HepG2 (cell line): Measurements from ENCODE around the gene AMZ1. TPM values are rescaled to one million over a fixed set of nuclear protein-coding genes. Genes with fewer than 3 reads are reported as not detected.

ENCODE experiments used
- ATAC-seq: fragments of 200-7000 bp; cut with Tn5 transposase; 3 replicates; pipeline ENCODE4 v1.9.1; 2020; ENCODE audit warnings: mild to moderate bottlenecking, moderate library complexity
- BruUV-seq: library from RNA; stranded (reverse); fragments of 400-500 nt; replicated peaks from 2 replicates; lab custom pipeline; 2021; lab: Mats Ljungman, UMichigan
- CTCF ChIA-PET: fragments of 300-600 bp; formaldehyde crosslinking; extraction: SDS; loops from one replicate; lab custom pipeline; 2021; ENCODE audit warnings: low total read pairs, inconsistent platforms, low intra/inter-chr PET ratio; lab: Yijun Ruan, JAX
- POLR2A ChIA-PET: fragments of 350-600 bp; sonication (Branson Sonifier 250); formaldehyde crosslinking; loops from one replicate; lab custom pipeline; 2020; ENCODE audit warnings: antibody characterized with exemption, inconsistent platforms; lab: Yijun Ruan, JAX
- DNase-seq: peaks from one replicate; pipeline ENCODE4 v3.0.0-alpha.2; 2015; ENCODE audit warnings: low spot score
- FAIRE-seq: peaks from 3 replicates; lab custom pipeline; 2011; peaks lifted over from hg19 to GRCh38; lab: Jason Lieb, UNC
- H2AFZ ChIP-seq: one replicate; pipeline ENCODE4 v1.6.1; 2011; ENCODE audit warnings: low read length, inconsistent platforms
- H3K27ac ChIP-seq: fragments of 300-600 bp; 3 replicates; pipeline ENCODE4 v1.8.0; 2011; ENCODE audit warnings: mixed run types, mild to moderate bottlenecking, mixed read lengths, low read length, inconsistent platforms; ENCODE audit not compliant: insufficient read depth; ENCODE audit errors: extremely low read length
- H3K27me3 ChIP-seq, 2 experiments: fragments of 200-600 bp in 1 of 2; 2 replicates in 1 of 2; 3 replicates in 1 of 2; pipeline versions ENCODE4 v1.6.0 to v1.8.0; 2011; ENCODE audit warnings: low read length in 2 of 2, mild to moderate bottlenecking in 2 of 2, moderate library complexity in 2 of 2, inconsistent platforms in 1 of 2; ENCODE audit not compliant: insufficient read depth in 2 of 2, control insufficient read depth in 1 of 2
- H3K36me3 ChIP-seq, 2 experiments: fragments of 200-600 bp in 1 of 2; replicated peaks in 1 of 2; 2 replicates in 1 of 2; 3 replicates in 1 of 2; pipeline versions ENCODE4 v1.5.1 to v1.8.0; 2011; ENCODE audit warnings: low read length in 2 of 2, inconsistent platforms in 1 of 2; ENCODE audit not compliant: insufficient read depth in 2 of 2, control insufficient read depth in 1 of 2
- H3K4me1 ChIP-seq: 2 replicates; pipeline ENCODE4 v1.5.1; 2012; ENCODE audit warnings: low read length, inconsistent platforms; ENCODE audit not compliant: insufficient read depth
- H3K4me2 ChIP-seq: 2 replicates; pipeline ENCODE4 v1.6.0; 2011; ENCODE audit warnings: low read depth, low read length, inconsistent platforms
- H3K4me3 ChIP-seq, 3 experiments: fragments of 200-600 bp in 1 of 3; sonication (generic), shearing (Covaris generic) in 1 of 3; replicated peaks in 1 of 3; 2 replicates each; pipeline ENCODE4 v1.5.1; 2011 to 2016; ENCODE audit warnings: low read length in 3 of 3, inconsistent platforms in 2 of 3, low read depth in 2 of 3, mild to moderate bottlenecking in 2 of 3, control low read depth in 1 of 3, mixed read lengths in 1 of 3; ENCODE audit not compliant: insufficient read depth in 1 of 3
- H3K79me2 ChIP-seq: one replicate; pipeline ENCODE4 v1.6.1; 2011; ENCODE audit warnings: low read length, inconsistent platforms; ENCODE audit not compliant: insufficient read depth
- H3K9ac ChIP-seq: 2 replicates; pipeline ENCODE4 v1.6.0; 2011; ENCODE audit warnings: mild to moderate bottlenecking, low read depth, low read length, inconsistent platforms; ENCODE audit not compliant: insufficient read depth
- H3K9me3 ChIP-seq: 2 replicates; pipeline ENCODE4 v1.5.1; 2012; ENCODE audit warnings: mild to moderate bottlenecking, low read length
- H4K20me1 ChIP-seq: 2 replicates; pipeline ENCODE4 v1.6.0; 2011; ENCODE audit warnings: inconsistent platforms, mild to moderate bottlenecking, low read length, moderate library complexity; ENCODE audit not compliant: insufficient read depth
- HDAC6 ChIP-seq: fragments of 200-600 bp; sonication (generic); IDR thresholded peaks from 2 replicates; pipeline ENCODE4 v1.7.0; 2017; ENCODE audit warnings: mild to moderate bottlenecking, antibody characterized with exemption, low read length, low read depth
- HOXA7 ChIP-seq: sonication (generic); formaldehyde crosslinking; IDR thresholded peaks from 2 replicates; pipeline ENCODE4 v1.8.1; 2022; ENCODE audit warnings: mild to moderate bottlenecking, missing genetic modification reagents, moderate library complexity
- IKZF4 ChIP-seq: sonication (generic); formaldehyde crosslinking; IDR thresholded peaks from 2 replicates; pipeline ENCODE4 v1.5.1; 2020; ENCODE audit warnings: borderline replicate concordance, mild to moderate bottlenecking, low read depth, missing genetic modification reagents; ENCODE audit errors: not compliant biosample characterization
- KMT2B ChIP-seq: IDR thresholded peaks from 2 replicates; pipeline ENCODE4 v1.6.1; 2016; ENCODE audit warnings: missing genetic modification reagents, missing compliant biosample characterization
- NKX3-1 ChIP-seq: sonication (generic); formaldehyde crosslinking; IDR thresholded peaks from 2 replicates; pipeline ENCODE4 v1.5.0; 2020; ENCODE audit warnings: missing genetic modification reagents
- SRSF9 ChIP-seq: fragments of 200-400 bp; formaldehyde crosslinking; IDR thresholded peaks from 2 replicates; pipeline ENCODE4 v1.6.1; 2018; ENCODE audit warnings: borderline replicate concordance, mild to moderate bottlenecking, low read depth, low read length; ENCODE audit not compliant: insufficient read depth, poor library complexity, severe bottlenecking
- TEAD2 ChIP-seq: sonication (generic); formaldehyde crosslinking; IDR thresholded peaks from 2 replicates; pipeline ENCODE4 v1.9.0; 2021; ENCODE audit warnings: missing genetic modification reagents
- XBP1 ChIP-seq: sonication (generic); formaldehyde crosslinking; IDR thresholded peaks from 2 replicates; pipeline ENCODE4 v1.5.0; 2020; ENCODE audit warnings: missing genetic modification reagents
- ZNF138 ChIP-seq: sonication (generic); formaldehyde crosslinking; IDR thresholded peaks from 2 replicates; pipeline ENCODE4 v1.5.0; 2020; ENCODE audit warnings: mild to moderate bottlenecking, low read depth, missing genetic modification reagents
- ZNF253 ChIP-seq: sonication (generic); formaldehyde crosslinking; IDR thresholded peaks from 2 replicates; pipeline ENCODE4 v1.8.0; 2022; ENCODE audit warnings: mild to moderate bottlenecking, missing genetic modification reagents, borderline replicate concordance
- ZNF547 ChIP-seq: sonication (generic); formaldehyde crosslinking; IDR thresholded peaks from 2 replicates; pipeline ENCODE4 v1.5.1; 2020; ENCODE audit warnings: mild to moderate bottlenecking, missing genetic modification reagents
- ZNF570 ChIP-seq: sonication (generic); formaldehyde crosslinking; IDR thresholded peaks from 2 replicates; pipeline ENCODE4 v1.4.0; 2020; ENCODE audit warnings: mild to moderate bottlenecking, missing genetic modification reagents, borderline replicate concordance
- WGBS: methylation state at CpG from one replicate; pipeline ENCODE4 v1.1.6; 2017; ENCODE audit warnings: low lambda C conversion rate; 5-methylcytosine and 5-hydroxymethylcytosine counted together
- in situ Hi-C: cut with HindIII; loops from 2 replicates; pipeline ENCODE4 v1.10.0; 2017; ENCODE audit warnings: low pct_unique_long_range_greater_than_20kb; ENCODE audit not compliant: extremely low pct_ligation_motif_present
- intact Hi-C: fragments of 100-400 bp; cut with micrococcal nuclease; formaldehyde crosslinking; loops from one replicate; pipeline ENCODE4 v1.10.0; 2022; ENCODE audit not compliant: unreplicated experiment
- polyA plus RNA-seq, 8 experiments: library from polyadenylated mRNA; depleted of rRNA in 3 of 8; stranded (reverse) in 7 of 8; unstranded in 1 of 8; fragments of >200 nt; fragmentation: Illumina TruSeq in 4 of 8; extraction: Trizol in 4 of 8; gene quantifications; 2 replicates each; pipeline versions ENCODE4 v1.2.1 to v1.2.3, GENCODE V29; 2011 to 2016; ENCODE audit warnings: low read depth in 4 of 8, missing spikeins in 1 of 8, mixed read lengths in 1 of 8; ENCODE audit not compliant: insufficient read depth in 1 of 8
- total RNA-seq, 5 experiments: library from RNA; depleted of rRNA; stranded (reverse); fragments of >200 nt; fragmentation: Illumina TruSeq; extraction: Trizol; gene quantifications; 2 replicates each; pipeline ENCODE4 v1.2.3, GENCODE V29; 2016; ENCODE audit warnings: low read depth in 1 of 5
- TF ChIP-seq, protein P1 (sequence below): sonication (generic); formaldehyde crosslinking; IDR thresholded peaks from 2 replicates; pipeline ENCODE4 v1.5.1; 2020; ENCODE audit warnings: missing genetic modification reagents, mild to moderate bottlenecking, borderline replicate concordance
- TF ChIP-seq, protein P2 (sequence below): sonication (generic); formaldehyde crosslinking; IDR thresholded peaks from 2 replicates; pipeline ENCODE4 v1.4.0; 2020; ENCODE audit warnings: low read depth, missing genetic modification reagents
- TF ChIP-seq, protein P3 (sequence below): sonication (generic); formaldehyde crosslinking; IDR thresholded peaks from 2 replicates; pipeline ENCODE4 v1.5.0; 2020; ENCODE audit warnings: mild to moderate bottlenecking, missing genetic modification reagents

AMZ1 gene
- total and polyA plus RNA-seq, 2 of the 13 experiments (the other 11 are each of a cell fraction or from before 2014, with no cell fraction given), result 0.03 TPM; not detected in 1

DNA sequence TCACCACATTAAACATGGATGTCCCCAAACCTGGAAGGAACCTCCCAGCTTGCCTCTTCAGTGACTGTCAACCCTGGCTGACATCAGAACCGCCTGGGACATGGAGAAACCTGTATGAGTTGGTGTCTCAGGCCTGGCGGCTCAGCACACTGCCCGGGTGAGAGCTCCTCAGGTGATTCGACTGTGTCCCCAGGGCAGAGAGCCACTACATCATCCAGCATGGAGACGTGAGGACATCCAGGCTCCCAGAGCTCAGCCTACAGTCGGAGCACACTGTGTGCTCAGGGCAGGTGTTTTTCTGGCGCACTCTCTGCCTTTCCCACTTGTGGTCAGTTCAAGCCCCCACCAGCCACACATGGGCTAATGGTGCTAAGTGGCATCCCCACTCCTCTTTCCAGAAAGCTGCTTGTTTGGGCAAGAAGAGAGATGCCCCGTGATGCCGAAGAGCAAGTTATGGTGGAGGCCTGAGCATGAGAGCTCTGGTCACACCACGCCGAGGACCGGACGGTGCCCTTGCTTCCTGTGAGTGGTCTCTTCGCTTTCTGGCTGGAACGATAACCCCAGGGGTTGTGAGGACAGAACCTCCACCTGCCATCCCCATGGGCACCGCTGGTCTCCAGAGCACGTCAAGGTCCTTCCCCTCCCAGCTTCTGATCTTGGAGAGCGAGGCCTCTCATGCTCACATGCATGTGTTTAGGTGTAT is 38.5 kb downstream of the AMZ1 start:
- ChIA-PET POLR2A (no interaction called here), CTCF (no interaction called here)
- Histone ChIP-seq H3K4me2 (no peak overlapping the region), H3K4me3 (no peak overlapping the region), H4K20me1 (no peaks in the 10 kb centered on the region), H3K27ac (no peak overlapping the region), H2AFZ (no peak overlapping the region), H3K4me1 (no peaks in the 10 kb centered on the region), H3K9ac (no peak overlapping the region), H3K79me2 (no peaks in the 10 kb centered on the region), H3K36me3 (peaks cover 19 to 44% of the 10 kb centered on the region in 2 experiments; a peak in 4 of 5 replicates), H3K9me3 (no peaks in the 10 kb centered on the region), H3K27me3 (no peaks in the 10 kb centered on the region)
- 80% methylated on average over 5 of the region's 18 CpGs for WGBS
- DNase-seq (no peak), FAIRE-seq (no peak), ATAC-seq (no peak)
- in situ Hi-C loops, result no loop called here
- BruUV-seq, result no TSS peak
- intact Hi-C loops, result no loop called here
- TF ChIP-seq ZNF547 (CRISPR knock-in tag), result no peak
- TF ChIP-seq KMT2B, result no peak
- TF ChIP-seq HOXA7 (CRISPR knock-in tag), result no peak
- no peak for TF ChIP-seq TEAD2 (CRISPR knock-in tag)
- no peak for TF ChIP-seq SRSF9
- TF ChIP-seq, protein P1, sequence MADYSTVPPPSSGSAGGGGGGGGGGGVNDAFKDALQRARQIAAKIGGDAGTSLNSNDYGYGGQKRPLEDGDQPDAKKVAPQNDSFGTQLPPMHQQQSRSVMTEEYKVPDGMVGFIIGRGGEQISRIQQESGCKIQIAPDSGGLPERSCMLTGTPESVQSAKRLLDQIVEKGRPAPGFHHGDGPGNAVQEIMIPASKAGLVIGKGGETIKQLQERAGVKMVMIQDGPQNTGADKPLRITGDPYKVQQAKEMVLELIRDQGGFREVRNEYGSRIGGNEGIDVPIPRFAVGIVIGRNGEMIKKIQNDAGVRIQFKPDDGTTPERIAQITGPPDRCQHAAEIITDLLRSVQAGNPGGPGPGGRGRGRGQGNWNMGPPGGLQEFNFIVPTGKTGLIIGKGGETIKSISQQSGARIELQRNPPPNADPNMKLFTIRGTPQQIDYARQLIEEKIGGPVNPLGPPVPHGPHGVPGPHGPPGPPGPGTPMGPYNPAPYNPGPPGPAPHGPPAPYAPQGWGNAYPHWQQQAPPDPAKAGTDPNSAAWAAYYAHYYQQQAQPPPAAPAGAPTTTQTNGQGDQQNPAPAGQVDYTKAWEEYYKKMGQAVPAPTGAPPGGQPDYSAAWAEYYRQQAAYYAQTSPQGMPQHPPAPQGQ, result no peak
- TF ChIP-seq, protein P2, sequence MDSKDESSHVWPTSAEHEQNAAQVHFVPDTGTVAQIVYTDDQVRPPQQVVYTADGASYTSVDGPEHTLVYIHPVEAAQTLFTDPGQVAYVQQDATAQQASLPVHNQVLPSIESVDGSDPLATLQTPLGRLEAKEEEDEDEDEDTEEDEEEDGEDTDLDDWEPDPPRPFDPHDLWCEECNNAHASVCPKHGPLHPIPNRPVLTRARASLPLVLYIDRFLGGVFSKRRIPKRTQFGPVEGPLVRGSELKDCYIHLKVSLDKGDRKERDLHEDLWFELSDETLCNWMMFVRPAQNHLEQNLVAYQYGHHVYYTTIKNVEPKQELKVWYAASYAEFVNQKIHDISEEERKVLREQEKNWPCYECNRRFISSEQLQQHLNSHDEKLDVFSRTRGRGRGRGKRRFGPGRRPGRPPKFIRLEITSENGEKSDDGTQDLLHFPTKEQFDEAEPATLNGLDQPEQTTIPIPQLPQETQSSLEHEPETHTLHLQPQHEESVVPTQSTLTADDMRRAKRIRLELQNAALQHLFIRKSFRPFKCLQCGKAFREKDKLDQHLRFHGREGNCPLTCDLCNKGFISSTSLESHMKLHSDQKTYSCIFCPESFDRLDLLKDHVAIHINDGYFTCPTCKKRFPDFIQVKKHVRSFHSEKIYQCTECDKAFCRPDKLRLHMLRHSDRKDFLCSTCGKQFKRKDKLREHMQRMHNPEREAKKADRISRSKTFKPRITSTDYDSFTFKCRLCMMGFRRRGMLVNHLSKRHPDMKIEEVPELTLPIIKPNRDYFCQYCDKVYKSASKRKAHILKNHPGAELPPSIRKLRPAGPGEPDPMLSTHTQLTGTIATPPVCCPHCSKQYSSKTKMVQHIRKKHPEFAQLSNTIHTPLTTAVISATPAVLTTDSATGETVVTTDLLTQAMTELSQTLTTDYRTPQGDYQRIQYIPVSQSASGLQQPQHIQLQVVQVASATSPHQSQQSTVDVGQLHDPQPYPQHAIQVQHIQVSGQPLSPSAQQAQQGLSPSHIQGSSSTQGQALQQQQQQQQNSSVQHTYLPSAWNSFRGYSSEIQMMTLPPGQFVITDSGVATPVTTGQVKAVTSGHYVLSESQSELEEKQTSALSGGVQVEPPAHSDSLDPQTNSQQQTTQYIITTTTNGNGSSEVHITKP (CRISPR knock-in tag), result no peak
- no peak for TF ChIP-seq XBP1 (CRISPR knock-in tag)
- TF ChIP-seq, protein P3, sequence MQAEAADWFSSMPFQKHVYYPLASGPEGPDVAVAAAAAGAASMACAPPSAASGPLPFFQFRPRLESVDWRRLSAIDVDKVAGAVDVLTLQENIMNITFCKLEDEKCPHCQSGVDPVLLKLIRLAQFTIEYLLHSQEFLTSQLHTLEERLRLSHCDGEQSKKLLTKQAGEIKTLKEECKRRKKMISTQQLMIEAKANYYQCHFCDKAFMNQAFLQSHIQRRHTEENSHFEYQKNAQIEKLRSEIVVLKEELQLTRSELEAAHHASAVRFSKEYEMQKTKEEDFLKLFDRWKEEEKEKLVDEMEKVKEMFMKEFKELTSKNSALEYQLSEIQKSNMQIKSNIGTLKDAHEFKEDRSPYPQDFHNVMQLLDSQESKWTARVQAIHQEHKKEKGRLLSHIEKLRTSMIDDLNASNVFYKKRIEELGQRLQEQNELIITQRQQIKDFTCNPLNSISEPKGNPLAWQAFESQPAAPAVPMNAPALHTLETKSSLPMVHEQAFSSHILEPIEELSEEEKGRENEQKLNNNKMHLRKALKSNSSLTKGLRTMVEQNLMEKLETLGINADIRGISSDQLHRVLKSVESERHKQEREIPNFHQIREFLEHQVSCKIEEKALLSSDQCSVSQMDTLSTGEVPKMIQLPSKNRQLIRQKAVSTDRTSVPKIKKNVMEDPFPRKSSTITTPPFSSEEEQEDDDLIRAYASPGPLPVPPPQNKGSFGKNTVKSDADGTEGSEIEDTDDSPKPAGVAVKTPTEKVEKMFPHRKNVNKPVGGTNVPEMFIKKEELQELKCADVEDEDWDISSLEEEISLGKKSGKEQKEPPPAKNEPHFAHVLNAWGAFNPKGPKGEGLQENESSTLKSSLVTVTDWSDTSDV (CRISPR knock-in tag), result no peak
- TF ChIP-seq ZNF138 (CRISPR knock-in tag), result no peak
- TF ChIP-seq NKX3-1, result no peak
- no peak for TF ChIP-seq ZNF253
- no peak for TF ChIP-seq ZNF570 (CRISPR knock-in tag)
- TF ChIP-seq IKZF4, result no peak
- no peak for TF ChIP-seq HDAC6
